ENCODE data around the gene PIK3IP1.
"Not testable (repeated sequence)": the region's sequence is repeated elsewhere in the genome, so short reads cannot be mapped to it uniquely, and the experiment has no call there.

PIK3IP1 gene

DNA sequence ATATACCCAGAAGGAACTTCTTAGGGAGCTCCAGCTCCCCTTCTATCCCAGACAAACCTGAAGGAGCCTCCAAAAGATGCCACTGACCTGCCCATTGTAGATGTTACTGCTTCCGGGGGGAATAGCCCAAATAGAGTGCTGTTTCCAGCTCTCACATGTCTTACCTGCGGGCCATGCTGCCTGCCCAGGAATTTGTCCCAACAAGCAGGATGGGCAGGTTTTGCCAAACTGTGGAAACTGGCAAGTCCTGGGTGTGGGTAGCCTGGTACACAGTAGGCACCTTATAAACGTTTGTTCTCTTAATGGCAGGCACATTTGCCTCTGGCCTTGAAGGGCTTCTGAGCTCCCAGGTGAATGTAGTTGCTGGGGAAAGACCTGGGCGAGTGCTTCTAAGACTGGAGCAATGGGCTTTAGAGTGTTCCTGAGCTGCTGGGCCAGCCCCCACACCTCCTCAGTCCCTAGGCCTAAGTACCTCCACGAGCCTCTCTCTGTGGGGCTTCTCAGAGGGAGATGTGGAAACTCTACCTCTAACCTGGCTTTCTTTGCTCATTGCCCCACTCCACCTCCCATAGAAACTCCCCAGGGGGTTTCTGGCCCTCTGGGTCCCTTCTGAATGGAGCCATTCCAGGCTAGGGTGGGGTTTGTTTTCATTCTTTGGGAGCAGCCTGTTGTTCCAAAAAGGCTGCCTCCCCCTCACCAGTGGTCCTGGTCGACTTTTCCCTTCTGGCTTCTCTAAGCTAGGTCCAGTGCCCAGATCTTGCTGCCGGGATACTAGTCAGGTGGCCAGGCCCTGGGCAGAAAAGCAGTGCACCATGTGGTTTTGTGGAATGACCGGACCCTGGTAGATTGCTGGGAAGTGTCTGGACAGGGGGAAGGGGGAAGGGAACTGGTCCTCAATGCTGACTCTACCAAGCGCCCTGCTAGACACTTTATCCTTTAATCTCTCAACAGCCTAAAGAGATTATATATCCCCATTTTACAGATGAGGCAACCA is 43.0 kb downstream of the PIK3IP1 start:
- DNase-seq (ENCODE audit: low spot score) = no peak

DNA sequence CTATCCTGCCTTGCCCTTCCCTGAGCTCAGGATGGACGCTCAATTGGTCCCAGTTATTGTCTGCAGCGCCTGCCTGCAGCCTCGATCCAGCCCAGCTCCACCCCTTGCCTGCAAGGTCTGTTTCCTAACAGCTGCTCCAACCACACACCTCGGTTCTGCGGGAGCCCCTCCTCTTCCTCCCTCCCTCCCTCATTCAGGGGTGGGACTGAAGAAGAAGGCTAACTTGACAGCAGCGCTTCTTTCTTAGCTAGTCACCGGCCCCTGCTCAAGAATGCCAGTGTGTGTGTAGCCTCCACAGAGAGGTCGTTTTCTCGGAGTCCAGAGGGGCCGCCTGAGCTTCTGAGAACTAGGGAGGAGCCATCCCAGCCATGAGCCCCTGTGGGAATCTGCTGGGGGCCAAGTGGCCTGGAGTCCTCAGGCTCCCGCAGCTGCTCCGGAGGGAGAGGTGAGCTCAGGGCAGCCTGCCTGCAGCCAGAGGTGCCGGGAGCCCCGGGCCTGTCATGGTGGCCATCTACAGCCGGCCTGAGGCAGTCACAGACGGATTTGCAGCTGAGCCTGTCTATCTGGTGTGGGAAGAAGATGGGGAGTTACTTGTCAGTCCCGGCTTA is 44.0 kb downstream of the PIK3IP1 start:
- DNase-seq (ENCODE audit: low spot score) = peak; percentile 60

DNA sequence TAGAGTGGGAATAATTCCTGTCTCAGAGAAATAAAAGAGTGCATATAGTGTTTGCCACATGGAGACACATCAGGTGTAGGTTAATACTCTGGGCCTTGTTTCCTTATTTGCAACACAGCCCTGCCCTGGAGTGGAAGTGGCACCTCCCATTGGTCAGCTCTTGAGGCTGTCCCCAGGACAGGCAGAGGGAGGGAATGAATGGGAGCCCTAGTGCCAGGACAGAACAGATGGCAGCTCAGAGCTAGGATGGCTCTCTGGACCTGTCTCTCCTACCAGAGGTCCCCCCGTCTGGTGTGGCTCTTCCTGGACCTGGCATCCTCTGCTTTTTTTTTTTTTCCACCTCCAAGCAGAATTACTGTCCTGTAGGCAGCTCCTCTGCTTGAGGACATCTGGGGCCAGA is 44.6 kb downstream of the PIK3IP1 start:
- no peak for DNase-seq (ENCODE audit: low spot score)

DNA sequence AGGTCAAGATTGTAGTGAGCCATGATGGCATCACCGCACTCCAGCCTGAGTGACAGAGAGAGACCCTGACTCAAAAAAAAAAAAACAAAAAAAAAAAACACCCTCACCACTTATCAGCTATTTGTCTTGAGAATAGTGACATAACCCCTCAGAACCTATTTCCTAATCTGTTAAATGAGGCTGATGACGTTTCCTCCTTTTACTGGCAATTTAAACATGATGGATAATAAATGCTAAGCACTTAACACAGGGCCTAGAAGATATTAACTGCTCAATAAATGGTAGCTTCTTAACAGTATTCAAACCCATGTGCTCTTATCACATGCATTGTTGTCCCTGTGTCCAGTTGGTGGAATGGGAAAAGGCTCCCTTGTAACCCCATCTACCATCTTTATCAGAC is 45.6 kb downstream of the PIK3IP1 start:
- no peak for DNase-seq (ENCODE audit: low spot score)

DNA sequence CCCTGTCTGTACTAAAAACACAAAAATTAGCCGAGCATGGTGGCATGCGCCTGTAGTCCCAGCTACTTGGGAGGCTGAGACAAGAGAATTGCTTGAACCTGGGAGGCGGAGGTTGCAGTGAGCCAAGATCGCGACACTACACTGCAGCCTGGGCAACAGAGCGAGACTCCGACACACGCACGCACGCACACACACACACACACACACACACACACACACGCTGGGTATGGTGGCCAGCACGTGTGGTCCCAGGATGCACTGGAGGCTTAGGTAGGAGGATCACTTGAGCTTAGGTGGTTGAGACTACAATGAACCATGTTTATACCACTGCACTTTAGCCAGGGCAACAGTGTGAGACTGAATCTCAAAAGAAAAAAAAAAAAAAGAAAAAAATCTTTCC is 46.3 kb downstream of the PIK3IP1 start:
- DNase-seq (ENCODE audit: low spot score) = not testable (repeated sequence)

DNA sequence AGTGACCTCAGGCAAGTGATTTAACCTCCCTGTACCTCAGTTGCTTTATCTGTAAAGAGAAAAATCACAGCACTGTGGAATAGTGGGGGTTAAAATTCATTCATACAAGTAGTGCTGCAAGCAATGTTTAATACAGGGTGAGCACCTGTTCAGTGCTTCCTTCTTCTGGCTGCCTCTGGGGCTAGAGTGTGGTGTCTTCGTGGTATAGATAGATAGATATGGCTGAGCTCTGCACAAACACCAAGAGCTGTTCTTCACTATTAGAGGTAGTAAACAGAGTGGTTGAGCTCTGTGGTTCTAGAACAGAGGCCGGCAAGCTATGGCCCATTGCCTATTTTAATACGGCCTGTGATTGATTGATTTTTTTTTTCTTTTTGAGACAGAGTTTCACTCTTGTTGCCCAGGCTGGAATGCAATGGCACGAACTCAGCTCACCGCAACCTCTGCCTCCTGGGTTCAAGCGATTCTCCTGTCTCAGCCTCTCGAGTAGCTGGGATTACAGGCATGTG is 47.3 kb downstream of the PIK3IP1 start:
- no peak for DNase-seq (ENCODE audit: low spot score)

DNA sequence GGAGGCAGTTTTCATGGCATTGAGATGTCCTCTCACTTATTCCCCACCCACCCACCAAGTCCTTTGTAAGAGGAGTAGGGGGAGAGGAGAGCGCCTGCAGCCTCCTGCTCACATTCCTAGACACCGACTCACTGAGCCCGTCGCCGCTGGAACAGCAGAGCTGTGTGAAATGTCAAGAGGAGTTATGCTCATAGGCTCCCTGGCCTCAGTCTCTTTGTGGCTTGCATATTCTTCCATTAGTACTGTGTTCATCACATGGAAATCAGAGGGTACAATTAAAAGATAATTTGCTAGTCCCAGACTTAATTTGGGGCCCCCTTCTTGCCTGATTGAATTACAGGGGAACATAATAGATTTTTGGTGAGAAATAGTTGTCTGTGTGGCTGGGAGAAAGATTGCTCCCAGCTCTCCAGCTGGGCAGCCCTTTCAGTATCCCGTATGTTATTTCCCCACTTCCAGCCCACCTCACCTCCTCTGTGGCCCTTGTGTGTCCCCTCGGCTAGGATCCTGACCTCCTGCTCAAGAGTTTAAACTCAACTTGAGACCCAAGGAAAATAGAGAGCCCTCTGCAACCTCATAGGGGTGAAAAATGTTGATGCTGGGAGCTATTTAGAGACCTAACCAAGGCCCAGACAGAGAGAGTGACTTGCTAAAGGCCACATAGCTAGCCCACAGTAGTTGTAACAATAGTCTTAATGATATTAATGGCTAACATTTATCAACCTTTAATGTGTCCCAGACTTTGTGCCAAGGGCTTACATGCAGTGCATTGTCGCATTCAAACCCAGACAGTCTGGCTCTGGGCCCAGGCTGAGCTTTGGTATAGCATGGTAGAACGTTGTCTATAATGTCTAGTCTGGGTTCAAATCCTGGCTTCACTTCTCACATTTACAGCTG is 48.0 kb downstream of the PIK3IP1 start:
- no peak for DNase-seq (ENCODE audit: low spot score)

DNA sequence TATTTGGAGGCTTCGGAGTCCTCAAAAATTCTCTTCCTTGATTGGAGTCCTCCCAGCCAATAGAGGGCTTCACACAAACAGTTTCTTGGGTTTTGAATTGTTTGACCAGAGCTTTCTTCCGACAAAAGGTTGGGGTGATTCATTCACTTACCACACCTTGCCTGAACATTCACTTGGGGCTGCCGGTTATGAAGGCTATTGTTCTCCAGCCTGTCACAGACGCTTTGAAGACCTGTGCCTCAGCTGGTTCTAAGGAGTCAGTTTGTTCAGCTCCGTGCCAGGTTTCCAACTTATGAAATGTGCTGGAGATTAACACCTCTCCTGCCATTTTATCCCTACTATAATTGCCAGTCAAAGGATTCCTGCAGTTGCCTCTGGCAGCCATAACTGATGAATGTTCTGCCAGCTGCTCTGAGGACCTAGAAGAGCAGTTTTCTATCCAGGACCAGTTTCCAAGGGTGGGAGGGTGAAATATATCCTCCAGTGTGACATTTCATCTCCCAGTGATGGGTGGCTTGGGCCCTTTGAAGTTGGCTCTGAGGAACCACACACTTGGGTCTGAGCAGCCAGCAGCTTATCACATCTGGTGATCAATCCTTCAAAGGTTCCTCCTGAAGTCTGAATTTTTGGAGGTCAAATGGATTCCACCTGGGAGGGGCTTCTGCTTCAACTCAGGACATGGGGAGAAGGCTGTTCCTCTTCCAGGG is 48.8 kb downstream of the PIK3IP1 start:
- no peak for DNase-seq (ENCODE audit: low spot score)

DNA sequence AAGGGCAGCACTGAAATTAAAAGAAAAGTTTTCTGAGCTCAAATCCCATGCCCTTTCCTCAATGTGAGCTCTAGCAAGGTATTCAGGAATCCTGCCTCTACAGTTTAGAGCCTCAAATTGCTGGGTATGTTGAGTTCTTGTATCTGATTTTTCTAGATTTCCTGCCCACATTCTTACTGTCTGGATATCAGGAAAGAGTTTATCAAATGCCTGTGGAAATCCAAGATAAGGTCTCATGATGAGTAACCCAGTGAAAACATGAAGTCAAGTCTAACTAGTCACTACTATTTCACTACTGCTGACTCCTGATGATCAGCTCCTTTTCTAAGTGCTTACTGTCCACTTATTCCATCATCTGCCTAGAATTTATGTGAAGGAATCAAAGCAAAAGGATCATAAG is 50.4 kb downstream of the PIK3IP1 start:
- no peak for DNase-seq (ENCODE audit: low spot score)

DNA sequence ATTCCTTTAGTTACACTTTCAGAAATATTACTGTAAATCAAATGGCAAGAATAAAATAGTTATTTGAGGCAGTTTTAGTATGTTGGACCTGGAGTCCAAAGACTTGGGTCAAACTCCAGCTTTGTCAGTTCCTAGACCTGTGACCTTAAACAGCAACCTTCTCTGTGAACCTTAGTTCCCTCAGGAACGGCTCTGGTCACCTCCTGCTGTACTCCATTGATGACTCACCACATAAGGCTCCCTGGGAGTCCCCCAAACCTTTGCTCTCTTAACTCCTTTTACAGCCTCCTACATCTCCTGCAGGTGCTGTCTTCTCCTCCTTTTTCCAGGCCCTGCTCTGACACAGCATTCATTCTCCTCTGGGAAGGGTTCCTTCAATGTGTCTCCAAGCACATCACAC is 51.1 kb downstream of the PIK3IP1 start:
- DNase-seq (ENCODE audit: low spot score) = no peak

DNA sequence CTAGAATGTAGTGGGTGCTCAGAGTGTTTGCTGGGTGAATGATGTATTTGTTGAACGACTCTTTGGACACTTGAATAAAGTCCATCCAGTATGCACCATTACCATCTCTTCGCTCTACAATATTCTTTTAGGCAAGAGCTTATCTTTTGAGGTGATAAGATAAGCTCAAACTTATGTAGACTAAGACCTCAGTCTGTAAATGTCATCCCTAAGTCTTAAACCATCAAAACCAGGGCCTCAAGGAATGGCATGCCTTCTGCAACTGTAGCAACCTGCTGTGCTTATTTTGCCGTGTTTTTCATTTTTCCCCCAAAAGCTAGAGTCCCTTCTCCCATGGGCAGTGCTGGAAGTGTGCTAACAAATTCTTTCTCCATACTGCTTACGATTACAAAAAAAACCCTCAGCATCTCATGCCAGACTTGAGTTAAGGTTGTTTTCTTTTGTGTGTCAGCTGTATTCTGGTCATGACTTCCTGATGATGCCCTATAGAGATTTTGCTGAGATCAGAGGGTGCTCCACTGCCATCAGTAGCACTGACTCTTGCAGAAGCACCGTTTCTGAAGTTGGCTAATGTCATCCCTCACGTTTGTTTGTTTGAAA is 52.4 kb downstream of the PIK3IP1 start:
- no peak for DNase-seq (ENCODE audit: low spot score)

DNA sequence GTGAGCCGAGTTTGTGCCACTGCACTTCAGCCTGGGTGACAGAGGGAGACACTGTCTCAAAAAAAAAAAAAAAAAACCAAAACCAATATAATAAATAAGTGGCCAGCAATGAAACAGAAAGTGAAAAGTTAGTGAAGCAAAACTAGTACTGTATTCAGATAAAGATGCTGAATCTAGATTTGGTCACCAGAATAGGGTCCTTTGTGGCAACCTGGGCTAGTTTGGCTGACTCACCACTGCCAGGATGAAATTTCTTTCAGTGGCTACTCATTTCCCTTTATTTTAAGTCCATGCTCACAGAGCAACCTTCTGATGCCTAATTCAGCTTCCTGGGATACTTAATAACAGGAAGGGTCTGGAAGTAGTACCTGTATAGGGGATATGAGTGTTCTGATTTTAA is 54.2 kb downstream of the PIK3IP1 start:
- DNase-seq (ENCODE audit: low spot score) = no peak

DNA sequence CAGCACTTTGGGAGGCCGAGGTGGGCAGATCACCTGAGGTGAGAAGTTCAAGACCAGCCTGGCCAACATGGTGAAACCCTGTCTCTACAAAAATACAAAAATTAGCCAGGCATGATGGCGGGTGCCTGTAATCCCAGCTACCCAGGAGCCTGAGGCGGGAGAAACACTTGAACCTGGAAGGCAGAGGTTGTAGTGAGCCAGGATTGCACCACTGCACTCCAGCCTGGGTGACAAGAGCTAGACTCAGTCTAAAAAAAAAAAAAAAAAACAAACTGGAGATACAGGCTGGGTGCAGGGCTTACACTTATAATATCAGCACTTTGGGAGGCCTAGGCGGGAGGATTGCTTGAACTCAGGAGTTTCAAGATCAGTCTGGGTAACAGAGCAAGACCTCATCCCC is 56.2 kb downstream of the PIK3IP1 start:
- DNase-seq (ENCODE audit: low spot score) = not testable (repeated sequence)

DNA sequence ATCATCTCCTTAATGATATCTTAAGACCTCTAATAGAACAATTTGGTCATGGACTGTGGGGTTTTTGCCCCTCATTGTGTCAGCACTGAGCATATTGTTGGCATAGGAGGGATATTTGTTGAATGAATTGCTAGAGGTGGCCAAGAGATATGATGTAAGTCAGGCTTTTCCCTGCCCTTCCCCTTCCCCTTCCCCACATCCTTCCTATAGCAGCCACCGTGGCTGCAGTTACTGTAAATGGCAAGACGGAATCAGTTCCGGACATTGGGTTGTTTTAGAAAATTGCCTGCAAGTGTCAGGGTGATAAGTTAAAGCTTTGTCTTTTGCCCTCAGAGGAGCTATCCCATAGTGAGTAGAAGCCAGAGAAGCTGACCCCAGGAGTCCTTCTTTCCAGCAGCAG is 57.2 kb downstream of the PIK3IP1 start:
- DNase-seq (ENCODE audit: low spot score) = no peak

DNA sequence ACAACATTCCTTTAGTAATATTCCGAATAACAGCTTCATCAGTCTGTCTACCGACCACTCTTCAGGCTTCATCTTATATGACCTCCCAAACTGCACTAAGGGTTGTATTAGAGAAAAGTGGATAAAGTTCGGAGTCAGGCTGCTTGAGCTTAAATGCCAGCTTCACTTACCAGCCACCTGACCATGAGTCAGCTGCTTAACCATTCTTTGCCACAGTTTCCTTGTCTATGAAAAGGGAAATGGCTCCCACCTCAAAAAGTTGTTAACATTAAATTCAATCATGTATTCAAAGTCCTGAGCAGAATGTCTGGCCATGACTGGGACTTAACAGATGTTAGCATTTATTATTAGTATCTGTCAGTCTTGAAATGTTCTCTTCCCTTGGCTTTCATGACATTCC is 59.3 kb downstream of the PIK3IP1 start:
- no peak for DNase-seq (ENCODE audit: low spot score)

Data from CD4-positive, alpha-beta T cell treated with Interleukin-15 for 4 hours (primary cell).